GM12874 (cell line): ENCODE measurements around the gene SIPA1L3.

Experiments used
- TF ChIP-seq, protein P1 (sequence below): IDR thresholded peaks from 2 replicates; pipeline ENCODE4 v1.5.1; 2011; ENCODE audit warnings: low read depth, mild to moderate bottlenecking, control low read depth, low read length, moderate library complexity; ENCODE audit not compliant: insufficient read depth

SIPA1L3 gene

DNA sequence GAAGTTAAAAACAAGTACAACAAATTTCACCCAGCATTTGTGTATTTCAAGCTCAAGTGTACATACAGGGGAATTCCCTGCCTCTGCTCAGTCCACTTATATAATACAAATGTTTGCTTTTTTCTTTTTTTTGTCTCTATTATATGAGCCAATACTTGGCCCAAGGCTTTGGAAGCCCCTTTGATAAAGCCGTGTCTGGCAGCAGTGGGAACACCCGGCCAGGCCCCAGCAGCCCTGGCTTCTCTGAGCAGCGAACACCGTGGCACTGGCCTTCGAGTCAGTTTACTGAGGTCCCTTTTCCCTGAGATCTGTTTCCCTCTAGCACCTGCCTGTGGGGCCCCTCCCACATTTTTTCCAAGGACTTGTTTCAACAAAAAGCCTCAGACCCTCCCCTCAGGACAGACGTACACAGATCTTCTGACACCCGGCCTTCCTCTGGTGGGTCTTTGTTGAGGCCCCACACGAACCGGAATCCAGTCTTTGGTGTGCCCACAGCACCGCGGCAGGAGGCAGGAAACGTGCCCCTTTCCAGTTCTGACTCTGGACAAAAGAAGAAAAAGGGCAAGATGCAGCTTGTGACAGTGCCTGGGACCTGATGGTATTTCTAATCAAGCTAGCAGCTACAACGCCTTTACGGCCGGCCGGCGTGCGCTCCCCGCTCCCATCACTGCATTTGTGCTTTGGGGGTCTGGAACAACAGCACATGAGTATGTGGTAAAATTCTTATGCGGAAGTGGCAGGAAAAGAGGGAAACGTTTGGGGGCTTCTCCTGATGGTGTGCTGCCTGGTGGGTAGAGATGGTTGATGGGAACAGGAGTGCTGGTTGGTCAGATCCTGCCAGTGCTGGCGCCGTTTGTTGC is 13.8 kb downstream of the SIPA1L3 start:
- TF ChIP-seq, protein P1, sequence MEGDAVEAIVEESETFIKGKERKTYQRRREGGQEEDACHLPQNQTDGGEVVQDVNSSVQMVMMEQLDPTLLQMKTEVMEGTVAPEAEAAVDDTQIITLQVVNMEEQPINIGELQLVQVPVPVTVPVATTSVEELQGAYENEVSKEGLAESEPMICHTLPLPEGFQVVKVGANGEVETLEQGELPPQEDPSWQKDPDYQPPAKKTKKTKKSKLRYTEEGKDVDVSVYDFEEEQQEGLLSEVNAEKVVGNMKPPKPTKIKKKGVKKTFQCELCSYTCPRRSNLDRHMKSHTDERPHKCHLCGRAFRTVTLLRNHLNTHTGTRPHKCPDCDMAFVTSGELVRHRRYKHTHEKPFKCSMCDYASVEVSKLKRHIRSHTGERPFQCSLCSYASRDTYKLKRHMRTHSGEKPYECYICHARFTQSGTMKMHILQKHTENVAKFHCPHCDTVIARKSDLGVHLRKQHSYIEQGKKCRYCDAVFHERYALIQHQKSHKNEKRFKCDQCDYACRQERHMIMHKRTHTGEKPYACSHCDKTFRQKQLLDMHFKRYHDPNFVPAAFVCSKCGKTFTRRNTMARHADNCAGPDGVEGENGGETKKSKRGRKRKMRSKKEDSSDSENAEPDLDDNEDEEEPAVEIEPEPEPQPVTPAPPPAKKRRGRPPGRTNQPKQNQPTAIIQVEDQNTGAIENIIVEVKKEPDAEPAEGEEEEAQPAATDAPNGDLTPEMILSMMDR: no peak

DNA sequence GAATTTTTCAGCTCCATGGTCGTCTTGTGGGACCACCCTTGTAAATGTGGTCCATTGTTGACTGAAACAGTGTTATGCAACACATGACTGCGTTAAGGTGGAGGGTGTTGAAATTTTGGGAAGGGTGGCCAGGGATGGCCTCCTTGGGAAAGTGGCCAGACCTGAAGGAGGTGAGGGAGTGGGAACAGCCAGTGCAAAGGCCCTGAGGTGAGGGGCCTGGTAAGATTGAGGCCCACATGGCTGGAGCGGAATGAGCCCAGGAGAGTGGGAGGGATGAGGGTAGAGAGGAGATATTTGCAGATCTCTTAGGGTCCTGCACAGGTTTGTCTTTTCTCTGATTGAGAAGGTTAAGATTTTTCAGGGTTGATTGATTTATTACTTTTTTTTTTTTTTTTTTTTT is 18.2 kb downstream of the SIPA1L3 start:
- TF ChIP-seq, protein P1: no peak

DNA sequence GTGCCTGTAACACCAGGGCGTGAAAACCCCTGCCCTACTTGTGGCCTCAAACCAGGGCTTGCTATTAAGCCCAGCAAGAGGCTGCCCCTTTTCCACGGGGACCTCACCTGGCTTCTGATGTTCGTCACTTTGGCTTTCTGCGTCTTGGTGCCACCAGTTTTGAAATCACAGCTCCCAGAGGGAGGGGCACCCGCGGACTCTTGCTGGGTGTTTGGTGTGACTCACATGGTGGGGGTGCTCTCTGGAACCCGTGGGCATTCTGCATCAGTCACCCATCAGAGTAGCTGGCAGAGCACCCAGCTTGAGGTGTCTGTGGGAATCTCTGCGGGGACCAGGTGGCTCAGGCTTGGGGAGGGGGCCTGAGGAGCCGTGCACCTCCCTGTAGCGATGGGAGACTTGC is 19.2 kb downstream of the SIPA1L3 start:
- TF ChIP-seq, protein P1: no peak

DNA sequence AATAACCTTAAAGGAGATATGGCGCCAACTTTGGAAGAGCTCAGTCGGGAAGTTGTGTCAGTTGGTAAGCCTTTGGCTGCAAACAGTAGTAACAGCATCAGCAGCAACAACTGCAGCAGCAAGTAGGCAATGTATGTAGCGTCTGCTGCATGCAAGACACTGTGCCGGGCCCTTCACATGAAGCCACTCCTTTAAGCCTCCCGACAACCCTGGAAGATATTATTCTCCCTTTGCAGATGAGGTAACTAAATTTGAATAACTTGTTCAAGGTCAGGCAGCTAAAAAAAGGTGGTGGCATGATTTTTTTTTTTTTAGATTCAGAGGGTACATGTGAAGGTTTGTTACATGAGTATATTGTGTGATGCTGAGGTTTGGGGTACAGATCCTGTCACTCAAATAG is 19.7 kb downstream of the SIPA1L3 start:
- TF ChIP-seq, protein P1: no peak

DNA sequence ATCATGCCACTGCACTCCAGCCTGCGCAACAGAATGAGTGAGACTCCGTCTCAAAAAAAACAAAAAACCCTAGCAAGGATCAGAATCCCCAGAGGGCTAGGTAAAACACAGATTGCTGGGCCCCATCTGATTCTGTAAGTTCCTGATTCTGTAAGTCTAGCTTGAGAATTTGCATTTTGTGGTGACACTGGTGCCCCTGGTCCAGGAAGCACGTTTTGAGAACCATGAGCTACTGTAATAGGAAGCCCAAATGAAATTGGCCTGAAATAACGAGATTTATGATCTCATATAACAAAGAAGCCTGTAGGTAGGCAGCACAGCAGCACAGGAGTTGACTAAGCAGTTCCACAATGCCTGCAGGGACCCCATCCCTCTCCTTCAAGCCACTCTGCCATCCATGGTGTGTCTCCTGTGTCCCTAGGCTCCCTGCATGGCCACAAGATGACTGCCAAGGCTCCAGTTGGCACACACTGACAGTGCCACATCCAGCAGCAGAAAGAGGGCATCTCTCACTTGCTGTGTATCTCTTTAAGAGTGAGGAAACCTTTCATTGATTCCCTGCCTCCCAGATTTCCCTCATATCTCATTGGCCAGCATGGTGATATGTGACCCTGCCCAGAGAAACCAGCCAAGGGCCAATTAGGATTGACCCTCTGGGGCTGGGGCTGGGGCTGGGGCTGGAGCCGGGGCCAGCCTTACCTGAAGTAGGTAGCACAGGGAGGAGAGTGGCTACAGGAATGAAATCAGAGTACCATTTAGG is 21.7 kb downstream of the SIPA1L3 start:
- TF ChIP-seq, protein P1: no peak

DNA sequence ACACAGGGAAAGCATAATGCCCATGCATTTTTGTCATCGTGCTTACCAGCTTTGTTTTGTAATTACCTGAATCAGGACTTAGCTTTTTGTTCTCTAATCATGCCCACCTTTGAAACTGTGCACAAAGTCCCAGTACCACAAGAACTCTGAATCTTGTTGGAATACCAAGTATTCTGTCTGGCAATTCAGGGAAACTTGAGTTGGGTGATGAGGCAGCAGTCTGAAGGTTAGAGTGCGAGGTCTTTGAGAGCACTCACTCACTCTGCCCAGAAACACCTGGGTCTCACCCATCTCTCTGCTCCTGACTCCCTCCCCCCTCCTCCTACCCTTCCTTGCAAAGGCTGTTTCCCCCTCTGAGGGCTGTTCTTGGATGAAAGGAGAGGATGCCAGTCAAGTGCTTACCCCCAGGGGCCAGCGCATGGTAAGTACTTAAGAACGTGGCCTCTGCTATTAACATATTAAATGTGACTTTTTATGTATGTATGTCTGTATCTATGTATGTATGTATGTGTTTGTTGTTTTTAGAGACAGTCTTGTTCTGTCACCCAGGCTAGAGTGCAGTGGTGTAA is 22.4 kb downstream of the SIPA1L3 start:
- TF ChIP-seq, protein P1: no peak

DNA sequence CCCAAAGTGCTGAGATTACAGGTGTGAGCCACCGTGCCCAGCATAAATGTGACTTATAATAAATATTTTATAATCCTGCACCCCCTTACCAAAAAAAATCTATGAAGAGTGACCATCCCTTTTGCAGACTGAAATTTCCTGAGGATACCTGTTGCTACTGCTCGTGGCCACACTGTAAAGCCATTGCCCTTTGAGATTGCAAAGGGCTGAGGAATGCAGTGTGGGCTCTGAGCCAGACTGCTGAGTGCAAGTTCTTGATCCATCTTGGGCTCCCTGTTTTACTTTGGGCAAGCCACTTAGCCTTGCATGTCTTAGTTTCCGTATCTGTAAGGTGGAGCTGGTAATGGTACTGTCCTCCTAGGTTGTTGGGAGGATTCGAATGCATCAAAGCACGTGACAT is 23.4 kb downstream of the SIPA1L3 start:
- TF ChIP-seq, protein P1: no peak
